ENCODE measurements around the gene ZNF485.

- TF ChIP-seq CTCF (conservative IDR thresholded peaks at IDR 0.05 in 1 of 2, IDR thresholded peaks at IDR 0.05 in 1 of 2; ENCODE audit: low read depth in 1 of 2, low read length in 2 of 2): no peak
- TF ChIP-seq EZH2 (IDR thresholded peaks at IDR 0.05; ENCODE audit: low read length, missing control alignments): no peak
Measured at GRCh38 chr10:43570971-43571370, 35.3 kb upstream of the ZNF485 start.

All from fibroblast of lung (primary cell).